BLaER1 treated with 17β-estradiol and CSF1 and Interleukin-3, amounts not matched to agents 10 nM and 100 nM (cell line): ENCODE results near the gene TRIM15.

Experiments
- H3K27ac ChIP-seq, 11 experiments: shearing (Covaris generic); formaldehyde crosslinking; 2 replicates each; pipeline ENCODE4 v1.8.1; 2022
- H3K27me3 ChIP-seq, 11 experiments: shearing (Covaris generic); formaldehyde crosslinking; 2 replicates each; pipeline ENCODE4 v1.8.1; 2022
- H3K36me3 ChIP-seq, 11 experiments: shearing (Covaris generic); formaldehyde crosslinking; 2 replicates each; pipeline ENCODE4 v1.8.1; 2022
- H3K4me1 ChIP-seq, 10 experiments: shearing (Covaris generic); formaldehyde crosslinking; 2 replicates each; pipeline ENCODE4 v1.8.1; 2022
- H3K4me2 ChIP-seq, 11 experiments: shearing (Covaris generic); formaldehyde crosslinking; 2 replicates each; pipeline ENCODE4 v1.8.1; 2022
- H3K4me3 ChIP-seq, 10 experiments: shearing (Covaris generic); formaldehyde crosslinking; 2 replicates each; pipeline ENCODE4 v1.8.1; 2022
- H3K9ac ChIP-seq, 11 experiments: shearing (Covaris generic); formaldehyde crosslinking; 2 replicates each; pipeline ENCODE4 v1.8.1; 2022
- H3K9me3 ChIP-seq, 11 experiments: shearing (Covaris generic); formaldehyde crosslinking; replicated peaks in 1 of 11; 2 replicates each; pipeline ENCODE4 v1.8.1; 2022
- H4K20me1 ChIP-seq, 11 experiments: shearing (Covaris generic); formaldehyde crosslinking; 2 replicates each; pipeline ENCODE4 v1.8.1; 2022
- Cebpa-rat ChIP-seq, 11 experiments: shearing (Covaris generic); IDR thresholded peaks; 2 replicates each; pipeline ENCODE4 v1.8.1; 2022

Gene TRIM15

GRCh38 chr6:30142665-30143064, 20.7 kb upstream of the TRIM15 start:
- Histone ChIP-seq H3K4me1 (peaks cover 0 to 13% (median 9%) of the 10 kb centered on the region in 10 experiments; a peak in 12 of 20 replicates), H3K4me2 (no peak overlapping the region), H3K36me3 (no peaks in the 10 kb centered on the region), H3K4me3 (no peak overlapping the region), H3K27me3 (no peaks in the 10 kb centered on the region), H4K20me1 (no peaks in the 10 kb centered on the region), H3K27ac (no peak overlapping the region), H3K9me3 (no peaks in the 10 kb centered on the region), H3K9ac (no peak overlapping the region)
- no peak for TF ChIP-seq Cebpa-rat (IDR thresholded peaks at IDR 0.05)

DNA sequence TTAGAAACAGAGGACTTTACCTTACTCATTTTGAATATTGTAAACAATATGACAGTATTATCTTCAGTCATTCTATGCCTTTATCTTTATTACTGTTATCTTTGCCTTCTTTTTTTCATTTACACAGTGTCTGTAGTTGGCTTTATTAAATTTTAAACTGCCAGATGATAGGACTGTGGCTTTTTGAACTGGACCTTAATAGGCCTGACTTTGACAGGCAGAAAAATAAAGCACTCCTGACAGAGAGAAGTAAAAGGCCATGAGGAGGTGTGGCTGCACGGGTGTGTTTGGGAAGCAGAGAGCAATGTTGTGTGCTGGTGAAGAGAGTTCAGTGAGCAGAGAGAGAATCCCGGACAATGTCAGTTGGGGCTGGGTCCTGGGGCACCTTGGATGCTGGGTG, 19.6 kb upstream of the TRIM15 start:
- TF ChIP-seq Cebpa-rat (IDR thresholded peaks at IDR 0.05): no peak
- Histone ChIP-seq H3K36me3 (no peaks in the 10 kb centered on the region), H3K4me3 (no peak overlapping the region), H3K27ac (no peak overlapping the region), H3K27me3 (no peaks in the 10 kb centered on the region), H3K4me2 (no peak overlapping the region), H3K9me3 (no peaks in the 10 kb centered on the region), H3K4me1 (peaks cover 0 to 16% (median 10%) of the 10 kb centered on the region in 10 experiments; a peak in 12 of 20 replicates), H4K20me1 (no peaks in the 10 kb centered on the region), H3K9ac (no peak overlapping the region)

- no peaks in the 10 kb centered on the region for H3K36me3 ChIP-seq
- TF ChIP-seq Cebpa-rat (IDR thresholded peaks at IDR 0.05): no peak
- no peak overlapping the region for H3K4me3 ChIP-seq
- H3K4me1 ChIP-seq: peaks cover 0 to 16% (median 10%) of the 10 kb centered on the region in 10 experiments; a peak in 15 of 20 replicates
- H3K27me3 ChIP-seq: no peaks in the 10 kb centered on the region
- H3K9ac ChIP-seq: no peak overlapping the region
- H3K27ac ChIP-seq: no peak overlapping the region
- H4K20me1 ChIP-seq: no peaks in the 10 kb centered on the region
- no peaks in the 10 kb centered on the region for H3K9me3 ChIP-seq
- H3K4me2 ChIP-seq: no peak overlapping the region
Measured at GRCh38 chr6:30144811-30145210, 18.5 kb upstream of the TRIM15 start.

GRCh38 chr6:30145818-30146217, 17.5 kb upstream of the TRIM15 start:
- Histone ChIP-seq H3K36me3 (no peaks in the 10 kb centered on the region), H3K27me3 (no peaks in the 10 kb centered on the region), H3K4me2 (no peak overlapping the region), H4K20me1 (no peaks in the 10 kb centered on the region), H3K27ac (no peak overlapping the region), H3K4me1 (peaks cover 10 to 20% (median 13%) of the 10 kb centered on the region in 10 experiments; a peak in 17 of 20 replicates), H3K9ac (no peak overlapping the region), H3K4me3 (no peak overlapping the region), H3K9me3 (no peaks in the 10 kb centered on the region)
- TF ChIP-seq Cebpa-rat (IDR thresholded peaks at IDR 0.05): no peak

GRCh38 chr6:30147096-30147495, 16.2 kb upstream of the TRIM15 start:
- no peaks in the 10 kb centered on the region for H4K20me1 ChIP-seq
- H3K4me1 ChIP-seq: peaks cover 13 to 26% (median 17%) of the 10 kb centered on the region in 10 experiments; a peak in 19 of 20 replicates
- no peak for TF ChIP-seq Cebpa-rat (IDR thresholded peaks at IDR 0.05)
- no peaks in the 10 kb centered on the region for H3K9me3 ChIP-seq
- no peak overlapping the region for H3K9ac ChIP-seq
- no peak overlapping the region for H3K27ac ChIP-seq
- no peaks in the 10 kb centered on the region for H3K36me3 ChIP-seq
- peak overlapping the region in 8 of 11 experiments; percentile 22 to 61 (median 46); a peak in 15 of 22 replicates for H3K4me2 ChIP-seq
- no peak overlapping the region for H3K4me3 ChIP-seq
- H3K27me3 ChIP-seq: no peaks in the 10 kb centered on the region

DNA sequence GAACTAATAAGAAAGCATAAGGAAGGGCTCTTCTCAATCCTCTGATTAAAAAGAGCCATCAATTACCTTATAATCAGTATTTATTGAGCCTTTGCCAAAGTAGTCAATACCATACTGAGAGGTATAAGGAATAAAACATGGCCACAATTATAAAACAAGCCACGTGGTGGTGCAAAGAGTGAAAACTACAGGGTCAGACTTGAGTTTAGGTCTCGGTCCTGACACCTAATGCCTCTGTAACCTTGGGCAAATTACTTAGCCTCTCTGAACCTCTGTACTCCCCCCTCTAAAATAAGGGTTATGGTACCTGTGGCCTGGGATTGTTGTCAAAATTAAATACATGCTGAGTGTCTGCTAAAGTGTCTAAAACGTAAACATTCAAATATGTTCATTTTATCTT, 14.1 kb upstream of the TRIM15 start:
- no peaks in the 10 kb centered on the region for H4K20me1 ChIP-seq
- TF ChIP-seq Cebpa-rat (IDR thresholded peaks at IDR 0.05): no peak
- H3K9ac ChIP-seq: no peak overlapping the region
- H3K9me3 ChIP-seq: no peaks in the 10 kb centered on the region
- no peak overlapping the region for H3K27ac ChIP-seq
- H3K4me1 ChIP-seq: peaks cover 13 to 26% (median 17%) of the 10 kb centered on the region in 10 experiments; a peak in 19 of 20 replicates
- peak overlapping the region in 2 of 11 experiments; percentile 12 to 47; a peak in 3 of 22 replicates for H3K4me2 ChIP-seq
- H3K27me3 ChIP-seq: no peaks in the 10 kb centered on the region
- no peaks in the 10 kb centered on the region for H3K36me3 ChIP-seq
- no peak overlapping the region for H3K4me3 ChIP-seq

DNA sequence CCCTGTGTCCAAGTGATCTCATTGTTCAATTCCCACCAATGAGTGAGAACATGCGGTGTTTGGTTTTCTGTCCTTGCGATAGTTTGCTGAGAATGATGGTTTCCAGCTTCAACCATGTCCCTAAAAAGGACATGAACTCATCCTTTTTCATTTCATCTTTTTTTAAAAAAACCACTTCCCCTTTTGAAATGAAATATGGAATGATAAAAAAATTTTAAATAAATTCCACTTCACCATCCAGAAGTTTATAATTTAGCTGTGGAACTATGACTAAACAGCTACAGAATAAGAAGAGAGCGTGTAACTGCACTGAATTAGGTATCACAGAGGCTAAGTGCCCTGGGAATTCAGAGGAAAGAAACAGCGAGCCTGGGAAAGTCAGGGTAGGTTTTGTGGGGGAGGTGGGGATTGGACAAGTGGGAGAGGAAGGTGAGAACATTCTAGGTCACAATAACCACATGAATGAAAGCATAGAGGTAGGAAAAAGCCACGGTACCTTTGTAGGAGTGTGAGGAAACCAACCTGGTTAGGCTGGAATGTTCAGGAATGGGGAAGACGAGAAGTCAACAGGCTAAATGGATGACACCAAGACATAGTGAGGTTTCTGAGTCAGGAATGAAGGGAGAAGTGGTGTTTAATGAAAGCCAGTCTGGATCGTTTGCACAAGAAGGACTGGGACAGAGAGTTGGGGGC, 13.3 kb upstream of the TRIM15 start:
- Histone ChIP-seq H3K4me1 (peaks cover 13 to 26% (median 17%) of the 10 kb centered on the region in 10 experiments; a peak in 19 of 20 replicates), H3K27ac (no peak overlapping the region), H3K36me3 (no peaks in the 10 kb centered on the region), H3K9ac (no peak overlapping the region), H3K4me3 (no peak overlapping the region), H4K20me1 (no peaks in the 10 kb centered on the region), H3K27me3 (no peaks in the 10 kb centered on the region), H3K9me3 (no peaks in the 10 kb centered on the region), H3K4me2 (peak overlapping the region in 5 of 11 experiments; percentile 25 to 63 (median 40); a peak in 8 of 22 replicates)
- no peak for TF ChIP-seq Cebpa-rat (IDR thresholded peaks at IDR 0.05)

GRCh38 chr6:30150671-30151395, 12.5 kb upstream of the TRIM15 start:
- Histone ChIP-seq H3K36me3 (no peaks in the 10 kb centered on the region), H3K4me3 (no peak overlapping the region), H3K4me2 (peak overlapping the region in 6 of 11 experiments; percentile 20 to 63 (median 44); a peak in 7 of 22 replicates), H4K20me1 (no peaks in the 10 kb centered on the region), H3K9me3 (no peaks in the 10 kb centered on the region), H3K4me1 (peaks cover 13 to 26% (median 17%) of the 10 kb centered on the region in 10 experiments; a peak in 19 of 20 replicates), H3K27me3 (no peaks in the 10 kb centered on the region), H3K27ac (no peak overlapping the region), H3K9ac (no peak overlapping the region)
- no peak for TF ChIP-seq Cebpa-rat (IDR thresholded peaks at IDR 0.05)

GRCh38 chr6:30151580-30151979, 11.8 kb upstream of the TRIM15 start:
- Histone ChIP-seq H3K27me3 (no peaks in the 10 kb centered on the region), H3K27ac (no peak overlapping the region), H3K4me2 (peak overlapping the region in 10 of 11 experiments; percentile 6 to 63 (median 39); a peak in 14 of 22 replicates), H3K9me3 (no peaks in the 10 kb centered on the region), H3K4me3 (no peak overlapping the region), H3K9ac (no peak overlapping the region), H3K36me3 (no peaks in the 10 kb centered on the region), H4K20me1 (no peaks in the 10 kb centered on the region), H3K4me1 (peaks cover 11 to 26% (median 17%) of the 10 kb centered on the region in 10 experiments; a peak in 19 of 20 replicates)
- TF ChIP-seq Cebpa-rat (IDR thresholded peaks at IDR 0.05): no peak
